Upper lobe of left lung (tissue), 6 donors: ENCODE data around the gene SAE1. TPM values are rescaled to one million over a fixed set of nuclear protein-coding genes. Genes with fewer than 3 reads are reported as not detected.
A peak's percentile ranks its signal among the peaks of the same experiment; 100 is the strongest.

ENCODE experiments used
- ATAC-seq, 2 donors: fragments of 200-7000 bp; cut with Tn5 transposase; one replicate each; pipeline ENCODE4 v1.9.1; 2022; ENCODE audit warnings: mild to moderate bottlenecking in 2 of 2, moderate library complexity in 2 of 2; ENCODE audit not compliant: low FRiP score in 2 of 2
- DNase-seq, 2 donors: peaks; one replicate each; pipeline ENCODE4 v3.0.0-alpha.2; 2019 to 2020
- H3K27ac ChIP-seq, 4 donors: fragments of 200-600 bp; sonication (generic); one replicate each; pipeline ENCODE4 v1.5.1; 2016 to 2019
- H3K27me3 ChIP-seq, 4 donors: fragments of 200-600 bp; sonication (generic); one replicate each; pipeline ENCODE4 v1.5.1; 2017 to 2019
- H3K36me3 ChIP-seq, 4 donors: fragments of 200-600 bp; sonication (generic); one replicate each; pipeline ENCODE4 v1.5.1; 2016 to 2019
- H3K4me1 ChIP-seq, 4 donors: fragments of 200-600 bp; sonication (generic); one replicate each; pipeline ENCODE4 v1.5.1; 2018 to 2019
- H3K4me3 ChIP-seq, 4 donors: fragments of 200-600 bp; sonication (generic); one replicate each; pipeline ENCODE4 v1.5.1; 2017 to 2019; ENCODE audit warnings: mild to moderate bottlenecking in 2 of 4, moderate library complexity in 1 of 4
- H3K9me3 ChIP-seq, 4 donors: fragments of 200-600 bp; sonication (generic); one replicate each; pipeline ENCODE4 v1.5.1; 2018 to 2019
- EP300 ChIP-seq, 4 donors: sonication (generic); formaldehyde crosslinking; IDR thresholded peaks; one replicate each; pipeline ENCODE4 v1.5.1; 2017; ENCODE audit warnings: antibody characterized with exemption in 4 of 4, control low read depth in 2 of 4
- POLR2A ChIP-seq, 4 donors: fragments of 450-650 bp; IDR thresholded peaks; one replicate each; pipeline ENCODE4 v1.5.1; 2016 to 2017; ENCODE audit warnings: antibody characterized with exemption in 4 of 4, mild to moderate bottlenecking in 2 of 4
- POLR2AphosphoS5 ChIP-seq, 2 donors: sonication (generic); formaldehyde crosslinking; IDR thresholded peaks; one replicate each; pipeline ENCODE4 v1.5.1; 2017; ENCODE audit warnings: antibody characterized with exemption in 2 of 2
- WGBS, 2 donors: methylation state at CpG; one replicate each; pipeline ENCODE4 v1.1.5; 2017 to 2018; 5-methylcytosine and 5-hydroxymethylcytosine counted together
- total RNA-seq, 6 donors: library from RNA; depleted of rRNA in 4 of 6; stranded (reverse); fragments of >200 nt in 4 of 6; gene quantifications; one replicate each; pipeline versions ENCODE4 v1.1.0 to v1.2.1, GENCODE V29; 2016 to 2021
- TF ChIP-seq, protein P1 (sequence below), 6 experiments: fragments of 450-650 bp in 4 of 6; fragments of 200-600 bp in 2 of 6; sonication (generic) in 2 of 6; IDR thresholded peaks; one replicate each; pipeline ENCODE4 v1.5.1; 2016 to 2019; ENCODE audit warnings: antibody characterized with exemption in 6 of 6
- donor health status: DM: no; HTN: no; CAD: no; lungs with moderate emphysema.
- donor health status: DM: no; HTN: yes; CAD: no; lungs with severe emphysema.

Gene SAE1
- total RNA-seq, 6 donors from 2014 or later = 31.1 to 61.2 (median 55.3) TPM

DNA sequence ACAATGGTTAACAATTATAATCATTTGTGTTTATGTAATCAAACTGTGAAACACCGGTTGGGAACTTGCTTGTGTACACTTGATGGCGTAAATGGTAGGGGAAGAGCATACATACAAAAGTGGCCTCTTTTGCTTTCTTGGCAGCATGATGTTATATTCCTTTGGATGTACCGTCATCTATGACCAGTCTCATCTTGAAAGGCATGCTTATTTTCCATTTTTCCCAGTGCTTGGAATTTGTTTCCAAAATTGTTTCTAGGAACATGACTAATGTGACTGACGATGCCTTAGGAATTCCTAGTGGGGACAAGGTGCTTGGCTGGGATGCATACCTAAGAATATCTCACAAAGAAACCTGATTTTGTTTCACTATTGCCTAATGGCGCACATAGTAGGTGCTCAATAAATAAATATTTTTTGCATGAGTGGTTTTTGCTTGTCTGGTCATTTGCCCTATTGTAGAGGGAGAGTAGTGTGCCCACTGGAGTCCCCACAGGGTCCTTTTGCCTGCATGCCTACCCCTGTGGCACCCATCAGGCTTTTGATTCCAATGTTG lies 45.5 kb downstream of the SAE1 start:
- ATAC-seq = no peak
- 67 to 70% methylated on average over 5 of the region's 5 CpGs for WGBS, 2 donors
- peak overlapping the region; percentile 19 to 68 (median 46) for H3K27ac ChIP-seq

DNA sequence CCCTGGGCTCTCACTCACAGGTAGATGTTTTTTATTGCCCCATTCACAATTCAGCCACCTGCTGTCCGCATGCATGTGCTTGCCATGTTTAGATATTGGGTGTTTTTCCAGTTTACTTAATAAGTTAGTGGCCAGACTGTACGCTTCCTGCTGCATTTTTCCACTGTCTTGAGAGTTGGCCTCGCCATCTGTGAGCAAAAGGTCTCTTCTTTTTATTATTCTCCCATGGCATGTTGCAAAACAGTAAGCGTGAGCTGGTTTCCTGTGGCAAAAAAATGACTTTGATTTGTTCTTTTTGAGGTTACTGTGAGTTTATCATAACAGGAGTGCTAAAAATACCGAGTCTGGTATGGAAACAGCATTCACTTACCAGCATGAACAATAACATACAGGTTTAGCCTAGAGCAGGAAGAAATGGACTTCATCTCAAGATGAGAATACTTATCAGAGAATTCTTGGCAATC lies 46.0 kb downstream of the SAE1 start:
- Histone ChIP-seq H3K27ac (peak overlapping the region; percentile 19 to 68 (median 46)), H3K27me3 (no peaks in the 10 kb centered on the region), H3K4me1 (peaks cover 14 to 22% (median 16%) of the 10 kb centered on the region in 4 donors), H3K4me3 (no peak overlapping the region), H3K9me3 (no peaks in the 10 kb centered on the region), H3K36me3 (peaks cover 0 to 30% (median 18%) of the 10 kb centered on the region in 4 donors)
- TF ChIP-seq, protein P1, sequence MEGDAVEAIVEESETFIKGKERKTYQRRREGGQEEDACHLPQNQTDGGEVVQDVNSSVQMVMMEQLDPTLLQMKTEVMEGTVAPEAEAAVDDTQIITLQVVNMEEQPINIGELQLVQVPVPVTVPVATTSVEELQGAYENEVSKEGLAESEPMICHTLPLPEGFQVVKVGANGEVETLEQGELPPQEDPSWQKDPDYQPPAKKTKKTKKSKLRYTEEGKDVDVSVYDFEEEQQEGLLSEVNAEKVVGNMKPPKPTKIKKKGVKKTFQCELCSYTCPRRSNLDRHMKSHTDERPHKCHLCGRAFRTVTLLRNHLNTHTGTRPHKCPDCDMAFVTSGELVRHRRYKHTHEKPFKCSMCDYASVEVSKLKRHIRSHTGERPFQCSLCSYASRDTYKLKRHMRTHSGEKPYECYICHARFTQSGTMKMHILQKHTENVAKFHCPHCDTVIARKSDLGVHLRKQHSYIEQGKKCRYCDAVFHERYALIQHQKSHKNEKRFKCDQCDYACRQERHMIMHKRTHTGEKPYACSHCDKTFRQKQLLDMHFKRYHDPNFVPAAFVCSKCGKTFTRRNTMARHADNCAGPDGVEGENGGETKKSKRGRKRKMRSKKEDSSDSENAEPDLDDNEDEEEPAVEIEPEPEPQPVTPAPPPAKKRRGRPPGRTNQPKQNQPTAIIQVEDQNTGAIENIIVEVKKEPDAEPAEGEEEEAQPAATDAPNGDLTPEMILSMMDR (IDR thresholded peaks at IDR 0.05) = no peak
- TF ChIP-seq POLR2AphosphoS5 (IDR thresholded peaks at IDR 0.05) (no peak), POLR2A (IDR thresholded peaks at IDR 0.05) (no peak), EP300 (IDR thresholded peaks at IDR 0.05) (no peak)
- 24% methylated on average over 5 of the region's 5 CpGs for WGBS, 2 donors
- DNase-seq (no peak), ATAC-seq (no peak)

More for the DNA sequence above, 45.5 kb downstream of the SAE1 start:
- peaks cover 0 to 35% (median 23%) of the 10 kb centered on the region in 4 donors for H3K36me3 ChIP-seq
- H3K27me3 ChIP-seq = no peaks in the 10 kb centered on the region
- no peaks in the 10 kb centered on the region for H3K9me3 ChIP-seq
- no peak overlapping the region for H3K4me3 ChIP-seq
- DNase-seq = no peak
- peaks cover 14 to 22% (median 16%) of the 10 kb centered on the region in 4 donors for H3K4me1 ChIP-seq
- no peak for TF ChIP-seq POLR2A (IDR thresholded peaks at IDR 0.05)
- TF ChIP-seq, protein P1 (IDR thresholded peaks at IDR 0.05) = no peak

DNA sequence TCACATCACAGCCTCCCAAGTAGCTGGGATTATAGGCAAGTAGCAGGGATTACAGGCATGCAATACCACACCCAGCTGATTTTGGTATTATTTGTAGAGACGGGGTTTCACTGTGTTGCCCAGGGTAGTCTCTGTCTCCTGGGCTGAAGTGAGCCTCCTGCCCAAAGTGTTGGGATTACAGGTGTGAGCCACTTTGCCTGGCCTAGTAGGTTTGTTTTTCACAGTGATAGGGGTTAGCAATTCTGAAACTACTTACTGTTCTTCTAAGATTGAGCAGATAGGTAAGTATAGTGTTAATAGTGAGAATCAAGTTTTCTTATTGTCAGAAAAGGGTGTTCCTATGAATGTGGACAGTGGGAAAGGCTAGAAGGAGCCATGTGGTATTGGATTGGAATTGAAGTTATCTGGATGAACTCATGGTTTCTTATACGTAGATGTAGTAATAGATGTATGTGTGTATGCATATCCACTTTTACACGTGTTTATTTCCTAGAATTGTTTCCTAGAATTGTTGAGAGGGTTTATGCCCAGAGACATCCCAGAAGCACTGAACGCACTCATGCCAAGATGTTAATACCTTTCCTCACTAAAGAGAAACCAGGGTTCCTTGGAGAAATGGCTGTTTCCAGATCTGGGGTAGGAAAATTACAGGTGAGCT lies 49.1 kb downstream of the SAE1 start:
- TF ChIP-seq POLR2AphosphoS5 (IDR thresholded peaks at IDR 0.05) (no peak), EP300 (IDR thresholded peaks at IDR 0.05) (no peak), POLR2A (IDR thresholded peaks at IDR 0.05) (no peak)
- TF ChIP-seq, protein P1 (IDR thresholded peaks at IDR 0.05) = no peak
- no peak overlapping the region for H3K4me3 ChIP-seq
- H3K9me3 ChIP-seq = no peaks in the 10 kb centered on the region
- DNase-seq (no peak), ATAC-seq (no peak)
- H3K27ac ChIP-seq = no peak overlapping the region
- H3K36me3 ChIP-seq = peaks cover 0 to 23% (median 15%) of the 10 kb centered on the region in 4 donors
- 67 to 73% methylated on average over 4 of the region's 4 CpGs for WGBS, 2 donors
- H3K27me3 ChIP-seq = no peaks in the 10 kb centered on the region
- H3K4me1 ChIP-seq = peaks cover 14 to 22% (median 16%) of the 10 kb centered on the region in 4 donors

DNA sequence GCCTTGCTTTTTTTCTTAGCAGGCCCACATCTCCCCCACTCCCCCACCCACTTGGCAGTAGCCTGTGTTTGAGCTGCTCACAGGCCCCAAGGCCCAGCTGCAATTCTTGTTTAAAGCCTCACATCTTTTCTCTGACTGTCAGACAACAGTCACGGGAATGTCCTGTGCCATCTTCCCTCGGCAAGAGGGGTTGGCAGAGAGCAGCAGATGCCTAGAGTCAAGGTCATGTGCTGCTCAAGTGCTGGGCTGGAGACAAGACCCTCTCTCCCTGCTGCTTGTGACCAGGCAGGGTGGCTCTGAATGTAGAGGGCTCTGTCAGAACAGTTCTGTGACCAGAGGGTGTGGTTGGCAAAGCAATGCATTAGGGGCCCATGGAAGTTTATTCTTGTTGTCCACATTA lies 53.0 kb downstream of the SAE1 start:
- TF ChIP-seq, protein P1 (IDR thresholded peaks at IDR 0.05) = no peak
- TF ChIP-seq POLR2A (IDR thresholded peaks at IDR 0.05) (no peak), POLR2AphosphoS5 (IDR thresholded peaks at IDR 0.05) (no peak), EP300 (IDR thresholded peaks at IDR 0.05) (no peak)
- H3K4me1 ChIP-seq = peaks cover 0 to 25% (median 11%) of the 10 kb centered on the region in 4 donors
- H3K27ac ChIP-seq = no peak overlapping the region
- 72 to 97% methylated on average over 2 of the region's 2 CpGs for WGBS, 2 donors
- H3K9me3 ChIP-seq = no peaks in the 10 kb centered on the region
- no peak overlapping the region for H3K4me3 ChIP-seq
- no peak for ATAC-seq
- no peak for DNase-seq
- peaks cover 0 to 19% (median 15%) of the 10 kb centered on the region in 4 donors for H3K36me3 ChIP-seq
- no peaks in the 10 kb centered on the region for H3K27me3 ChIP-seq
